Measurements from ENCODE around the gene MRPL12.

DNA sequence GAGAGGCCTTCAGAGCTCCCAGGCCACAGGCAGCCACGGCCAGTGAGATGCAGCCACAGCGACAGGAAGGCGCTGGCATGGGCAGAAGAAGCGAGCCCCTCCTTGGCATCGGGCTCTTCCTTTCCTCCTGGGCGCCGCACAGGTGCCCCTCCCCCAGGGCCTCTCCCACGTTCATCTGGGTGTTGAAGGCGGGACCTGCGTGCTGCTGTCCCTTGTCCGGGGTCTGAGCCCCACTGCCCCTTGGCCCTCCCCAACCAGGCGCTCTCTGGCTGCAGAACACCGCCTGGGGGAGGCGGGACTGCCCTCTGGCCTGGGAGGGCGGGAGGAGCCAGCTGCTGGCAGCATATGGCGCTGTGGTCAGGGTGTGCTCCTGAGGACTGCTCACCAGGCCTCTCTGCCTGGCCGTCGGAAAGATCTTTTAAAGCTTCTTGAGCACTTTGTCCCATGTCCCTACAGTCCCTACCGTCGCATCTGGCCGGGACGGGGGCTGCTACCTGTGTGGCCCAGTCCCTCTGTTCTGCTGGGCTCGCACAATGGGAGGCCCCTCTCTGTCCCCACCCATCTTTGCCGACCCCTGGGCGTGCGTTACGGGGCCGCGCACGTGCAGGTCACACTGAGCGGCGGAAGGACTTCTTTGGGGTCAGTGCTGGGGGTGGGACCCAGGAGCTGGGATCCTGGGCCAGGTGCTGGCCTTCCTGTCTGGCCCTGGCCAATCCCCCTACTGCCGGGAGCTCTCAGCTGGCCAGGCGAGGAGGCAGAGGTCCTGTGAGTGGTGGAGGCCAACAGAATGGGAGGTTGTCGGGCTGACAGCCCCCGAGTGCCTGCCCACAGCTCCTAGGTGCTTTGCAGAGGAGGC lies 10.6 kb downstream of the MRPL12 start:
- TF ChIP-seq, protein P1, sequence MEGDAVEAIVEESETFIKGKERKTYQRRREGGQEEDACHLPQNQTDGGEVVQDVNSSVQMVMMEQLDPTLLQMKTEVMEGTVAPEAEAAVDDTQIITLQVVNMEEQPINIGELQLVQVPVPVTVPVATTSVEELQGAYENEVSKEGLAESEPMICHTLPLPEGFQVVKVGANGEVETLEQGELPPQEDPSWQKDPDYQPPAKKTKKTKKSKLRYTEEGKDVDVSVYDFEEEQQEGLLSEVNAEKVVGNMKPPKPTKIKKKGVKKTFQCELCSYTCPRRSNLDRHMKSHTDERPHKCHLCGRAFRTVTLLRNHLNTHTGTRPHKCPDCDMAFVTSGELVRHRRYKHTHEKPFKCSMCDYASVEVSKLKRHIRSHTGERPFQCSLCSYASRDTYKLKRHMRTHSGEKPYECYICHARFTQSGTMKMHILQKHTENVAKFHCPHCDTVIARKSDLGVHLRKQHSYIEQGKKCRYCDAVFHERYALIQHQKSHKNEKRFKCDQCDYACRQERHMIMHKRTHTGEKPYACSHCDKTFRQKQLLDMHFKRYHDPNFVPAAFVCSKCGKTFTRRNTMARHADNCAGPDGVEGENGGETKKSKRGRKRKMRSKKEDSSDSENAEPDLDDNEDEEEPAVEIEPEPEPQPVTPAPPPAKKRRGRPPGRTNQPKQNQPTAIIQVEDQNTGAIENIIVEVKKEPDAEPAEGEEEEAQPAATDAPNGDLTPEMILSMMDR (IDR thresholded peaks at IDR 0.05; ENCODE audit: insufficient read depth, low read length, poor library complexity, severe bottlenecking) = no peak
- no peak for TF ChIP-seq EZH2phosphoT487 (conservative IDR thresholded peaks at IDR 0.05; ENCODE audit: low read length)

All from SU-DHL-6 (cell line).